GM12865 (cell line): ENCODE measurements around the gene STRBP.

Experiments used
- DNase-seq: peaks from one replicate; pipeline ENCODE4 v3.0.0; 2010; ENCODE audit warnings: low read depth
- H3K4me3 ChIP-seq: 2 replicates; pipeline ENCODE4 v1.5.1; 2011; ENCODE audit warnings: mild to moderate bottlenecking, low read depth, low read length, control low read depth
- CTCF ChIP-seq: IDR thresholded peaks from 2 replicates; pipeline ENCODE4 v1.5.1; 2011; ENCODE audit warnings: low read length, control low read depth, low read depth, inconsistent platforms; ENCODE audit not compliant: insufficient read depth; ENCODE audit errors: missing control alignments

The STRBP gene

DNA sequence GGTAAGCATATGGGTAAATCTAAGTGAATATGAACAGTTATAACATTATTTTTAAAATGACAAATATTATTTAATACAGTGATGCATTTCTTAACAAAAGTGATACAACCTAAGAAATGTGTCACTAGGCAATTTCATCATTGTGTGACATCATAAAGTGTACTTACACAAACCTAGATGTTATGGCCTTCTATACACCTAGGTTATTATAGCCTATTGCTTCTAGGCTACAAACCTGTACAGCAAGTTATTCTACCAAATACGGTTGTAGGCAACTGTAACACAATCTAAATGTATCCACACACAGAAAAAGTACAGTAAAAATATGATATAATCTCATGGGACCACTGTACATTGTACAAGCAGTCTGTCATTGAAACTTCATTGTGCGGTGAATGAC is 48.3 kb downstream of the STRBP start:
- no peak overlapping the region for H3K4me3 ChIP-seq
- TF ChIP-seq CTCF, result no peak
- no peak for DNase-seq

DNA sequence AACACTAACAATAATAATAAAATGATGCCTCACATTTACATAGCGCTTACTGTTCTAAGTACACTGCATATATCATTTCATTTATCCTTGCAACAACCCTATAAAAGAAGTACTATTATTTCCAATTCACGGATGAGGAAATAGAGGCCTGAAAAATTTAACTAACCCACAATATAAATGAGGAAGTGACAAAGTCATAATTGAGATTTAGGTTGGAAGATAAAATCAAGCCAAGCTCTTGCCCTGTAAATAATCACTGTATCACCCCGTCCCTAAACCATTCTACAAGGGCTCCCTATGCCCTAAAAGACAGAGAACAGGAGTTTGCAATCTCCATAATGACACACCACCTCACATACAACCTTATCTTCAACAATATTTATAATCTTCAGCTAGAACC is 49.6 kb downstream of the STRBP start:
- TF ChIP-seq CTCF, result no peak
- DNase-seq, result no peak
- H3K4me3 ChIP-seq, result no peak overlapping the region

GRCh38 chr9:123217128-123217654 is 51.2 kb downstream of the STRBP start:
- DNase-seq, result no peak
- no peak for TF ChIP-seq CTCF
- no peak overlapping the region for H3K4me3 ChIP-seq

- DNase-seq, result no peak
- H3K4me3 ChIP-seq, result no peak overlapping the region
- no peak for TF ChIP-seq CTCF
Observed at GRCh38 chr9:123216251-123216797, 52.1 kb downstream of the STRBP start.

- no peak for DNase-seq
- H3K4me3 ChIP-seq, result no peak overlapping the region
- TF ChIP-seq CTCF, result no peak
Observed at GRCh38 chr9:123211081-123211480, 57.3 kb downstream of the STRBP start.

- no peak for DNase-seq
- no peak for TF ChIP-seq CTCF
- no peak overlapping the region for H3K4me3 ChIP-seq
Observed at GRCh38 chr9:123208626-123209174, 59.7 kb downstream of the STRBP start.

DNA sequence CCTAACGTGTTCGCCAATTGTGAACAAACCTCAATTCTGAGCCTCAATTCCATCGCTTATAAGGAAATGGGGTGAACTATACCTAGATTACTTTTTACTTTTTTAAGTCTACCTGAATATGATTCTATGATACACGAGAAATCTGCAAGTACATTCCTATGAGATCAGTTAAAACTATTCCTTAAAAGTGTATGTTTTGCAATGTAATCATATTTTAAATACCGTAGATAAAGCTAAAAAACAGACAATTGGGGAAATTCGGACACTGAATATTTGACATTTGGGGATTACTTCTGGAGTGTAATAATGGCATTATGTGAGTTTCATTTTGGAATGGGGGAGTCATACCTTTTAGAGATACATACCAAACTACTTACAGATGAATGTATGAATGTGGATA is 62.3 kb downstream of the STRBP start:
- no peak overlapping the region for H3K4me3 ChIP-seq
- no peak for TF ChIP-seq CTCF
- no peak for DNase-seq
